GM12872 (cell line): ENCODE results near the gene FAT1.

ENCODE experiments used
- TF ChIP-seq, protein P1 (sequence below): IDR thresholded peaks from 3 replicates; pipeline ENCODE4 v1.5.1; 2011; ENCODE audit warnings: low read depth, mild to moderate bottlenecking, low read length, moderate library complexity; ENCODE audit not compliant: insufficient read depth

The FAT1 gene

GRCh38 chr4:186560647-186561046 lies 163.0 kb downstream of the FAT1 start:
- TF ChIP-seq, protein P1, sequence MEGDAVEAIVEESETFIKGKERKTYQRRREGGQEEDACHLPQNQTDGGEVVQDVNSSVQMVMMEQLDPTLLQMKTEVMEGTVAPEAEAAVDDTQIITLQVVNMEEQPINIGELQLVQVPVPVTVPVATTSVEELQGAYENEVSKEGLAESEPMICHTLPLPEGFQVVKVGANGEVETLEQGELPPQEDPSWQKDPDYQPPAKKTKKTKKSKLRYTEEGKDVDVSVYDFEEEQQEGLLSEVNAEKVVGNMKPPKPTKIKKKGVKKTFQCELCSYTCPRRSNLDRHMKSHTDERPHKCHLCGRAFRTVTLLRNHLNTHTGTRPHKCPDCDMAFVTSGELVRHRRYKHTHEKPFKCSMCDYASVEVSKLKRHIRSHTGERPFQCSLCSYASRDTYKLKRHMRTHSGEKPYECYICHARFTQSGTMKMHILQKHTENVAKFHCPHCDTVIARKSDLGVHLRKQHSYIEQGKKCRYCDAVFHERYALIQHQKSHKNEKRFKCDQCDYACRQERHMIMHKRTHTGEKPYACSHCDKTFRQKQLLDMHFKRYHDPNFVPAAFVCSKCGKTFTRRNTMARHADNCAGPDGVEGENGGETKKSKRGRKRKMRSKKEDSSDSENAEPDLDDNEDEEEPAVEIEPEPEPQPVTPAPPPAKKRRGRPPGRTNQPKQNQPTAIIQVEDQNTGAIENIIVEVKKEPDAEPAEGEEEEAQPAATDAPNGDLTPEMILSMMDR = no peak

DNA sequence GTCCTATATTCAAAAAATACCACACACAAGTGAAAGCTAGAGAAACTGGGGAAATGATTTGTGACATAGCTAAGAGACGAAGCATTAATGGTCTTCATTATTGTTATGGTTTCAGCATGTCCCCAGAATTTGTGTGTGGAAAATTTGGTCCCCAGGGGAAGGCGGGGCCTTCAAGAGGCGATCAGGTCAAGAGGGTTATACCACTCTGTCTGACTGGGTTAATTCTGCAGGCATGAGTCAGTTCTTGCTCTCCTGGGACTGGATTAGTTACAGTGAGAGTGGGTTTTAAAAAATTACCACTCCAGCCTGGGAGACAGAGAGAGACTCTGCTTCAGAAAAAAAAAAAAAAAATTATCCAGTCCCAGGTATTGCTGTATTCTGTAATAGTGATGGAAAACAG lies 166.2 kb downstream of the FAT1 start:
- TF ChIP-seq, protein P1 = no peak

DNA sequence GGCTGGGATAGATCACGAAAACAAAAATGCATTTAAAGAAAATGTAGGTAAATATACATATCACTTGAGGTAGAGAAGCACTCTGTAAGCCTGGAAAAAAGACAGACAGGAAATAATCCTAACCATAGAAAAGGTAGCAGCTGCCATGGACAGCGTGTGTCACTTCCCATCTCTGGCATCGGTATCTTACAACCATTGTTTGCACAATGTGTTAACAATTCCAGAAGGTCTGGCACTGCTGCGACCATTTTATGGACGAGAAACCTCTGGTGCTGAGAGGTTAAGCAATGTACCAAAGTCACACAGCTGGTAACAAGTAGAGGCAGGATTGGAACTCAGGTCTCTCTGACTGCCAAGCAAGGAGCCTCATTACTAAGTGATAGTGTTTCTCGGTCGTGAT lies 166.6 kb downstream of the FAT1 start:
- TF ChIP-seq, protein P1 = no peak

GRCh38 chr4:186554914-186555827 lies 168.5 kb downstream of the FAT1 start, which contains the start of gene MTNR1A:
Gene MTNR1A, minus strand, starts transcription at chr4:186555567. Its CDS starts 202 bp downstream, at chr4:186555365.
- TF ChIP-seq, protein P1 = no peak

DNA sequence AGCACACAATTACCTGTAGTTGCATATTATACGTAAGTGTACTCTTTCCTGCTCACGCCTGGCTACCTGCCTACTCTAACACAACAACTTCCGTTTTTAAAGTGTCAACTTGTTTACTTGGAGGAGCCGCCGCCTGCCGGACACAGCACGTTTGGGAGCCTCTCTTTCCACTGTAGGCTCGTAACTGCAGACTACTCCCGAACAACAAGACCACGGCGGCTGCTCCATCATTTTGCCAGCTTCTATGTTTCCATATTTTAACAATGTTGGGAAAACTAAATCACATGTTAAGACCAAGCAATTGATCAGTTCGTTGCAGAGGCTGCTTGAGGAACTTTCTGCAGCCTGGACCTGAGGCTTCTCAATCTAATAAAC lies 169.1 kb downstream of the FAT1 start:
- TF ChIP-seq, protein P1 = no peak

DNA sequence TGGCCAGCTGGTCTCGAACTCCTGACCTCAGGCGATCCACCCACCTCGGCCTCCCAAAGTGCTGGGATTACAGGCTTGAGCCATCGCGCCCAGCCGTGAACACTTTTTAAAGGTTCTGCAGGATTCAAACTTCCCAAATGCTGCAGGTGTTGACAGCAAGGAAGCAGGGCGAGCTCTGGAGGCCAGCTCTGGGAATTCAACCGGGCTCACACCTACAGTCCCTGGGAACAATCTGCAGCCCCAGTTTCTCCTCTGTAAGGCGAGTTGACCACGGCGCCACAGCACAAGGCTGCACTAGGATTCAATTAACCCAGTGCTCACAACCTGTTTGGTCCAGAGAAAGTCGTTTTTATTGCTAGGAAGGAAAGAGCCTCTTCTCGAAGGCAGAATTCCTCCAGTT lies 169.9 kb downstream of the FAT1 start:
- TF ChIP-seq, protein P1 = no peak

GRCh38 chr4:186551849-186552248 lies 171.8 kb downstream of the FAT1 start:
- TF ChIP-seq, protein P1 = no peak
